ENCODE measurements around the gene CD7. TPM values are rescaled to one million over a fixed set of nuclear protein-coding genes. Genes with fewer than 3 reads are reported as not detected.
"Not testable (repeated sequence)": the region's sequence is repeated elsewhere in the genome, so short reads cannot be mapped to it uniquely, and the experiment has no call there.

CD7 gene
- total RNA-seq, 1 donor from 2014 or later: 2.5 TPM

GRCh38 chr17:82348434-82348833 lies 31.0 kb upstream of the CD7 start:
- intact Hi-C loops (cut with DNase I): no loop called here
- DNase-seq (ENCODE audit: low spot score) (no peak), ATAC-seq (no peak)

- intact Hi-C loops (cut with DNase I); ATAC-seq; DNase-seq (ENCODE audit: low spot score): not testable (repeated sequence)
Observed at GRCh38 chr17:82347994-82348393, 30.6 kb upstream of the CD7 start.

GRCh38 chr17:82346342-82347300 lies 29.2 kb upstream of the CD7 start:
- DNase-seq (ENCODE audit: low spot score) (no peak), ATAC-seq (no peak)
- intact Hi-C loops (cut with DNase I): no loop called here

GRCh38 chr17:82345151-82345976 lies 28.0 kb upstream of the CD7 start:
- intact Hi-C loops (cut with DNase I): no loop called here
- ATAC-seq (no peak), DNase-seq (ENCODE audit: low spot score) (no peak)

- DNase-seq (ENCODE audit: low spot score) (no peak), ATAC-seq (no peak)
- intact Hi-C loops (cut with DNase I): no loop called here
Observed at GRCh38 chr17:82344175-82344907, 26.9 kb upstream of the CD7 start.

- intact Hi-C loops (cut with DNase I): no loop called here
- DNase-seq (ENCODE audit: low spot score): no peak
- no peak for ATAC-seq
Observed at GRCh38 chr17:82343560-82343959, 26.2 kb upstream of the CD7 start.

GRCh38 chr17:82342361-82343079 lies 25.1 kb upstream of the CD7 start:
- DNase-seq (ENCODE audit: low spot score) (no peak), ATAC-seq (no peak)
- intact Hi-C loops (cut with DNase I): no loop called here

GRCh38 chr17:82339634-82340580 lies 22.5 kb upstream of the CD7 start:
- intact Hi-C loops (cut with DNase I): no loop called here
- DNase-seq (ENCODE audit: low spot score) (no peak), ATAC-seq (no peak)

- intact Hi-C loops (cut with DNase I): no loop called here
- ATAC-seq (peak; percentile 85), DNase-seq (ENCODE audit: low spot score) (no peak)
Observed at GRCh38 chr17:82338858-82339633, 21.6 kb upstream of the CD7 start.

- intact Hi-C loops (cut with DNase I): no loop called here
- ATAC-seq (peak; percentile 2), DNase-seq (ENCODE audit: low spot score) (no peak)
Observed at GRCh38 chr17:82334622-82335394, 17.4 kb upstream of the CD7 start.

- intact Hi-C loops (cut with DNase I): no loop called here
- ATAC-seq (no peak), DNase-seq (ENCODE audit: low spot score) (no peak)
Observed at GRCh38 chr17:82334204-82334621, 16.8 kb upstream of the CD7 start.

- peak; percentile 86 for DNase-seq (ENCODE audit: low spot score)
- intact Hi-C loops (cut with DNase I): no loop called here
- peak; percentile 78 for ATAC-seq
Observed at GRCh38 chr17:82333279-82334171, 16.1 kb upstream of the CD7 start, which contains the start of gene SECTM1. SECTM1 (minus strand) TSS chr17:82333766; CDS start chr17:82327240, 6,526 bp downstream.

GRCh38 chr17:82332669-82333278 lies 15.4 kb upstream of the CD7 start:
- intact Hi-C loops (cut with DNase I): no loop called here
- peak; percentile 38 for ATAC-seq
- peak; percentile 76 for DNase-seq (ENCODE audit: low spot score)

GRCh38 chr17:82331345-82331939 lies 14.0 kb upstream of the CD7 start:
- intact Hi-C loops (cut with DNase I): no loop called here
- no peak for ATAC-seq
- no peak for DNase-seq (ENCODE audit: low spot score)

Data from sciatic nerve (tissue), 2 donors.